A673 (cell line): Measurements from ENCODE around the gene ATP10A. TPM values are rescaled to one million over a fixed set of nuclear protein-coding genes. Genes with fewer than 3 reads are reported as not detected.

Experiments
- BruUV-seq: library from RNA; stranded (reverse); fragments of 400-500 nt; replicated peaks from 2 replicates; lab custom pipeline; 2021; lab: Mats Ljungman, UMichigan
- CTCF ChIA-PET: fragments of 300-600 bp; sonication (Branson Sonifier 250); formaldehyde crosslinking; loops from one replicate; lab custom pipeline; 2022; ENCODE audit warnings: antibody characterized with exemption; lab: Charles Lee
- POLR2A ChIA-PET: fragments of 300-600 bp; sonication (Branson Sonifier 250); formaldehyde crosslinking; loops from one replicate; lab custom pipeline; 2022; ENCODE audit warnings: antibody characterized with exemption; ENCODE audit not compliant: low non-redundant PET; lab: Charles Lee
- DNase-seq: peaks from one replicate; pipeline ENCODE4 v3.0.0-alpha.2; 2015; ENCODE audit warnings: low spot score
- H3K27ac ChIP-seq: fragments of 200-600 bp; sonication (generic); 2 replicates; pipeline ENCODE4 v1.5.1; 2016; ENCODE audit warnings: mixed run types, low read depth, mild to moderate bottlenecking, mixed read lengths, antibody characterized with exemption, low read length; ENCODE audit not compliant: poor library complexity, severe bottlenecking
- H3K27me3 ChIP-seq: fragments of 200-600 bp; sonication (generic); replicated peaks from 2 replicates; pipeline ENCODE4 v1.6.1; 2017; ENCODE audit warnings: mixed run types, low read depth, mild to moderate bottlenecking, mixed read lengths, antibody characterized with exemption, low read length; ENCODE audit not compliant: insufficient read depth, poor library complexity
- H3K36me3 ChIP-seq: fragments of 200-600 bp; sonication (generic); 2 replicates; pipeline ENCODE4 v1.6.1; 2016; ENCODE audit warnings: mixed run types, mild to moderate bottlenecking, mixed read lengths, antibody characterized with exemption, low read length; ENCODE audit not compliant: insufficient read depth, poor library complexity, severe bottlenecking
- H3K4me1 ChIP-seq: fragments of 200-600 bp; sonication (generic); 2 replicates; pipeline ENCODE4 v1.6.1; 2017; ENCODE audit warnings: mixed run types, mild to moderate bottlenecking, mixed read lengths, antibody characterized with exemption, low read length; ENCODE audit not compliant: insufficient read depth, poor library complexity, severe bottlenecking
- H3K4me3 ChIP-seq: fragments of 200-600 bp; sonication (generic); 2 replicates; pipeline ENCODE4 v1.5.1; 2016; ENCODE audit warnings: low read depth, mixed run types, mild to moderate bottlenecking, mixed read lengths, low read length; ENCODE audit not compliant: poor library complexity, severe bottlenecking
- H3K9me3 ChIP-seq: fragments of 200-600 bp; sonication (generic); 2 replicates; pipeline ENCODE4 v1.6.1; 2016; ENCODE audit warnings: mixed run types, low read depth, mild to moderate bottlenecking, mixed read lengths, antibody characterized with exemption, low read length; ENCODE audit not compliant: poor library complexity, severe bottlenecking
- CTCF ChIP-seq: fragments of 300-800, 200-600 bp; sonication (generic); conservative IDR thresholded peaks from 2 replicates; pipeline ENCODE4 v1.5.1; 2017; ENCODE audit warnings: low read depth, mild to moderate bottlenecking, antibody characterized with exemption, low read length, moderate library complexity, mixed read lengths
- EZH2 ChIP-seq: fragments of 200-600 bp; sonication (generic); IDR thresholded peaks from 2 replicates; pipeline ENCODE4 v1.6.1; 2017; ENCODE audit warnings: borderline replicate concordance, low read depth, mild to moderate bottlenecking, mixed read lengths, antibody characterized with exemption, low read length; ENCODE audit not compliant: poor library complexity, severe bottlenecking
- intact Hi-C: fragments of 100-400 bp; cut with micrococcal nuclease; formaldehyde crosslinking; loops from one replicate; pipeline ENCODE4 v1.10.0; 2022; ENCODE audit not compliant: unreplicated experiment
- total RNA-seq: library from RNA; stranded (reverse); gene quantifications from 2 replicates; pipeline ENCODE4 v1.2.3, GENCODE V29; 2021

Gene ATP10A
- total RNA-seq, 1 experiment from 2014 or later, result not detected

- DNase-seq, result peak; percentile 44
Measured at GRCh38 chr15:25849157-25849921, 13.8 kb downstream of the ATP10A start.

GRCh38 chr15:25848784-25849156 is 14.4 kb downstream of the ATP10A start:
- BruUV-seq, result no TSS peak
- no peak for DNase-seq
- no peak for TF ChIP-seq EZH2
- no peak for TF ChIP-seq CTCF
- intact Hi-C loops, result no loop called here
- Histone ChIP-seq H3K27me3 (no peaks in the 10 kb centered on the region), H3K27ac (no peak overlapping the region), H3K36me3 (no peaks in the 10 kb centered on the region), H3K9me3 (peaks cover 8% of the 10 kb centered on the region), H3K4me1 (no peaks in the 10 kb centered on the region), H3K4me3 (no peak overlapping the region)
- CTCF ChIA-PET, result no interaction called here
- POLR2A ChIA-PET, result no interaction called here

More at GRCh38 chr15:25849157-25849921, 13.8 kb downstream of the ATP10A start:
- no peak overlapping the region for H3K4me3 ChIP-seq
- TF ChIP-seq EZH2 (no peak), CTCF (no peak)
- H3K36me3 ChIP-seq, result no peaks in the 10 kb centered on the region
- intact Hi-C loops, result no loop called here
- BruUV-seq, result no TSS peak
- no peaks in the 10 kb centered on the region for H3K27me3 ChIP-seq
- no peak overlapping the region for H3K27ac ChIP-seq
- CTCF ChIA-PET, result no interaction called here
- H3K4me1 ChIP-seq, result no peaks in the 10 kb centered on the region
- peaks cover 7% of the 10 kb centered on the region for H3K9me3 ChIP-seq
- POLR2A ChIA-PET, result no interaction called here

GRCh38 chr15:25848325-25848724 is 14.8 kb downstream of the ATP10A start:
- ChIA-PET CTCF (no interaction called here), POLR2A (no interaction called here)
- no TSS peak for BruUV-seq
- Histone ChIP-seq H3K27me3 (no peaks in the 10 kb centered on the region), H3K27ac (no peak overlapping the region), H3K9me3 (peaks cover 10% of the 10 kb centered on the region), H3K36me3 (no peaks in the 10 kb centered on the region), H3K4me1 (no peaks in the 10 kb centered on the region), H3K4me3 (no peak overlapping the region)
- no peak for TF ChIP-seq CTCF
- TF ChIP-seq EZH2, result no peak
- DNase-seq, result no peak
- intact Hi-C loops, result no loop called here
